HG02678 (cell line): ENCODE measurements around the gene NRCAM.

Experiments
- ATAC-seq: cut with Tn5 transposase; IDR thresholded peaks from one replicate; pipeline ENCODE4 v1.9.1; 2021; ENCODE audit warnings: mild to moderate bottlenecking, moderate library complexity; ENCODE audit not compliant: unreplicated experiment

NRCAM gene

GRCh38 chr7:108171164-108171563 is 285.1 kb downstream of the NRCAM start:
- no peak for ATAC-seq

GRCh38 chr7:108170251-108170650 is 286.0 kb downstream of the NRCAM start:
- ATAC-seq: no peak

- ATAC-seq: no peak
These were observed 288.8 kb downstream of the NRCAM start for GRCh38 chr7:108167460-108167859.

GRCh38 chr7:108166687-108167086 is 289.5 kb downstream of the NRCAM start:
- no peak for ATAC-seq

- ATAC-seq: no peak
These were observed 290.5 kb downstream of the NRCAM start for GRCh38 chr7:108165723-108166122.

GRCh38 chr7:108164946-108165345 is 291.3 kb downstream of the NRCAM start:
- ATAC-seq: no peak

GRCh38 chr7:108164342-108164741 is 291.9 kb downstream of the NRCAM start:
- no peak for ATAC-seq

- ATAC-seq: no peak
These were observed 297.5 kb downstream of the NRCAM start for GRCh38 chr7:108158776-108159175.

- ATAC-seq: no peak
These were observed 298.5 kb downstream of the NRCAM start for GRCh38 chr7:108157606-108158335.

GRCh38 chr7:108156897-108157605 is 299.2 kb downstream of the NRCAM start:
- ATAC-seq: no peak

- no peak for ATAC-seq
These were observed 304.0 kb downstream of the NRCAM start for GRCh38 chr7:108152198-108152597.

- no peak for ATAC-seq
These were observed 306.3 kb downstream of the NRCAM start for GRCh38 chr7:108149908-108150307.

- ATAC-seq: no peak
These were observed 307.1 kb downstream of the NRCAM start for GRCh38 chr7:108149119-108149518.

GRCh38 chr7:108147031-108147563 is 309.1 kb downstream of the NRCAM start:
- ATAC-seq: no peak

- ATAC-seq: peak; percentile 57
These were observed 310.0 kb downstream of the NRCAM start for GRCh38 chr7:108146070-108146842.

- no peak for ATAC-seq
These were observed 310.8 kb downstream of the NRCAM start for GRCh38 chr7:108145401-108145800.

GRCh38 chr7:108144931-108145330 is 311.3 kb downstream of the NRCAM start:
- ATAC-seq: no peak

- ATAC-seq: no peak
These were observed 312.4 kb downstream of the NRCAM start for GRCh38 chr7:108143658-108144420.

- ATAC-seq: no peak
These were observed 313.5 kb downstream of the NRCAM start for GRCh38 chr7:108142675-108143259.

- ATAC-seq: no peak
These were observed 314.1 kb downstream of the NRCAM start for GRCh38 chr7:108142180-108142579.
